Esophagus muscularis mucosa (tissue), 4 donors: ENCODE measurements around the gene MXRA8. TPM values are rescaled to one million over a fixed set of nuclear protein-coding genes. Genes with fewer than 3 reads are reported as not detected.

Source experiments
- DNase-seq: peaks from one replicate; pipeline ENCODE4 v3.0.0-alpha.2; 2017; ENCODE audit errors: extremely low spot score
- H3K27ac ChIP-seq, 4 donors: fragments of 200-600 bp; sonication (generic); replicated peaks in 1 of 4; 1 replicate in 3 of 4; 2 replicates in 1 of 4; pipeline ENCODE4 v1.5.1; 2016 to 2019; ENCODE audit warnings: mild to moderate bottlenecking in 1 of 4
- H3K27me3 ChIP-seq, 4 donors: fragments of 200-600 bp; sonication (generic); one replicate each; pipeline versions ENCODE4 v1.5.1 to v1.6.0; 2016 to 2019
- H3K36me3 ChIP-seq, 4 donors: fragments of 200-600 bp; sonication (generic); one replicate each; pipeline ENCODE4 v1.5.1; 2016 to 2019
- H3K4me1 ChIP-seq, 4 donors: fragments of 200-600 bp; sonication (generic); one replicate each; pipeline ENCODE4 v1.5.1; 2016 to 2019
- H3K4me3 ChIP-seq, 4 donors: fragments of 200-600 bp; sonication (generic); 1 replicate in 2 of 4; 2 replicates in 2 of 4; pipeline ENCODE4 v1.5.1; 2016 to 2019; ENCODE audit warnings: mild to moderate bottlenecking in 4 of 4, moderate library complexity in 1 of 4
- H3K9me3 ChIP-seq, 4 donors: fragments of 200-600 bp; sonication (generic); 1 replicate in 3 of 4; 2 replicates in 1 of 4; pipeline ENCODE4 v1.5.1; 2016 to 2019
- EP300 ChIP-seq: sonication (generic); formaldehyde crosslinking; IDR thresholded peaks from one replicate; pipeline ENCODE4 v1.6.1; 2017; ENCODE audit warnings: antibody characterized with exemption
- POLR2A ChIP-seq: fragments of 450-650 bp; IDR thresholded peaks from one replicate; pipeline ENCODE4 v1.6.1; 2017; ENCODE audit warnings: antibody characterized with exemption, moderate library complexity, mild to moderate bottlenecking, low read depth
- POLR2AphosphoS5 ChIP-seq, 2 donors: sonication (generic); formaldehyde crosslinking; IDR thresholded peaks; one replicate each; pipeline ENCODE4 v1.6.1; 2017; ENCODE audit warnings: antibody characterized with exemption in 2 of 2
- WGBS: methylation state at CpG from one replicate; pipeline ENCODE4 v1.1.5; 2018; 5-methylcytosine and 5-hydroxymethylcytosine counted together
- intact Hi-C: fragments of 100-400 bp; cut with DNase I; formaldehyde crosslinking; loops from one replicate; pipeline ENCODE4 v1.15.1; 2023
- total RNA-seq, 4 donors: library from RNA; depleted of rRNA; stranded (reverse); fragments of >200 nt; gene quantifications; one replicate each; pipeline versions ENCODE4 v1.1.0 to v1.2.1, GENCODE V29; 2016
- TF ChIP-seq, protein P1 (sequence below), 3 experiments: fragments of 200-600 bp in 2 of 3; fragments of 450-650 bp in 1 of 3; sonication (generic) in 2 of 3; IDR thresholded peaks; one replicate each; pipeline ENCODE4 v1.5.1; 2017 to 2019; ENCODE audit warnings: antibody characterized with exemption in 3 of 3, mild to moderate bottlenecking in 2 of 3, moderate library complexity in 1 of 3

The MXRA8 gene
- total RNA-seq, 4 donors from 2014 or later: 68.5 to 129 (median 87.2) TPM

DNA sequence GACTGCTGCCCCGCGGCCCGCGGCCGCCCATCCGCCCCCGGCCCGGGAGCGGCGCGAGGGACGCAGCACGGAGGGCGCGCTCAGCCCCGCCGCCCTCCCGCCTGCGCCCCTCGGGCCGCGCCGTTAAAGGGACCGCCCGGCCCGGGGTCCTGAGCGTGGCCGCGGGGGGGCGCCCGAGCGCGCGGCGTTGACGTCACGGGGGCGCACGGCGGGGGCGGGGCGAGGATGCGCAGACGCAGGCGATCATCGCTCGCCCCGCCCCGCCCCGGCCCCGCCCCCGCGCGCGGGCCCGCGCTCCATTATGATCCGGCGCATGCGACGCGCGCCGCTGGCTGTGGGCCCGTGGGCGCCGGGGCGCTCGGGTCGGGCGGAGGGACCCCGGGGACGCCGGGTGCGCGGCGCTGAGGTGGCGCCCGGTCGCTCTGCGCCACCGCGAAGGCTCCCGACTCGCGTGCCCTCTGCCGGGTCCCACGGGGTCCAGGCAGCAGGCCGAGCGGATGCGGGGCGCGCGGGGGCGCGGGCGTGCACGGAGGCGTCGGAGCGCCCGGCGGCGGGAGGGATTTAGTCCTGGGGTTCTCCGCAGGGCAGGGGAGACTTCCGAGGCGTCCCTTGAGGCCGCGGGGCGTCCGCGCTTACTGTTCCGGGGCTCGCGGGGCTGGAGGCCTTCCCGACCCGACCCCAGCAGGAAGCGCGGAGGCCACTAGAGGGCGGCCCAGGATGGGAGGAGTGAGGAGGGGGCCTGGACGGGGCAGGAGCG, 8.9 kb downstream of the MXRA8 start, which contains the start of gene DVL1:
Gene DVL1, minus strand, starts transcription at position 163 of the 757 bp plus-strand sequence. CDS start 353 bp downstream, outside the sequence.
- peaks cover 65 to 76% (median 74%) of the 10 kb centered on the region in 4 donors for H3K4me1 ChIP-seq
- 0% methylated on average over 11 of the region's 122 CpGs for WGBS
- H3K27me3 ChIP-seq: peaks cover 0 to 18% (median 11%) of the 10 kb centered on the region in 4 donors
- TF ChIP-seq, protein P1, sequence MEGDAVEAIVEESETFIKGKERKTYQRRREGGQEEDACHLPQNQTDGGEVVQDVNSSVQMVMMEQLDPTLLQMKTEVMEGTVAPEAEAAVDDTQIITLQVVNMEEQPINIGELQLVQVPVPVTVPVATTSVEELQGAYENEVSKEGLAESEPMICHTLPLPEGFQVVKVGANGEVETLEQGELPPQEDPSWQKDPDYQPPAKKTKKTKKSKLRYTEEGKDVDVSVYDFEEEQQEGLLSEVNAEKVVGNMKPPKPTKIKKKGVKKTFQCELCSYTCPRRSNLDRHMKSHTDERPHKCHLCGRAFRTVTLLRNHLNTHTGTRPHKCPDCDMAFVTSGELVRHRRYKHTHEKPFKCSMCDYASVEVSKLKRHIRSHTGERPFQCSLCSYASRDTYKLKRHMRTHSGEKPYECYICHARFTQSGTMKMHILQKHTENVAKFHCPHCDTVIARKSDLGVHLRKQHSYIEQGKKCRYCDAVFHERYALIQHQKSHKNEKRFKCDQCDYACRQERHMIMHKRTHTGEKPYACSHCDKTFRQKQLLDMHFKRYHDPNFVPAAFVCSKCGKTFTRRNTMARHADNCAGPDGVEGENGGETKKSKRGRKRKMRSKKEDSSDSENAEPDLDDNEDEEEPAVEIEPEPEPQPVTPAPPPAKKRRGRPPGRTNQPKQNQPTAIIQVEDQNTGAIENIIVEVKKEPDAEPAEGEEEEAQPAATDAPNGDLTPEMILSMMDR (IDR thresholded peaks at IDR 0.05): peak; percentile 49 to 65 (median 54)
- TF ChIP-seq EP300 (no peak), POLR2A (no peak), POLR2AphosphoS5 (IDR thresholded peaks at IDR 0.05) (peak; percentile 4 to 22)
- H3K36me3 ChIP-seq: peaks cover 0 to 19% (median 5%) of the 10 kb centered on the region in 4 donors
- peak within 1 kb of the TSS; percentile 89 to 92 (median 90) for H3K27ac ChIP-seq
- no peaks in the 10 kb centered on the region for H3K9me3 ChIP-seq
- H3K4me3 ChIP-seq: peak within 1 kb of the TSS; percentile 68 to 93 (median 82)
- intact Hi-C loops: loop anchor here (2.0 kb wide), 1 partner anchor 23 kb away; no protein-coding TSS in a partner anchor
- no peak for DNase-seq

DNA sequence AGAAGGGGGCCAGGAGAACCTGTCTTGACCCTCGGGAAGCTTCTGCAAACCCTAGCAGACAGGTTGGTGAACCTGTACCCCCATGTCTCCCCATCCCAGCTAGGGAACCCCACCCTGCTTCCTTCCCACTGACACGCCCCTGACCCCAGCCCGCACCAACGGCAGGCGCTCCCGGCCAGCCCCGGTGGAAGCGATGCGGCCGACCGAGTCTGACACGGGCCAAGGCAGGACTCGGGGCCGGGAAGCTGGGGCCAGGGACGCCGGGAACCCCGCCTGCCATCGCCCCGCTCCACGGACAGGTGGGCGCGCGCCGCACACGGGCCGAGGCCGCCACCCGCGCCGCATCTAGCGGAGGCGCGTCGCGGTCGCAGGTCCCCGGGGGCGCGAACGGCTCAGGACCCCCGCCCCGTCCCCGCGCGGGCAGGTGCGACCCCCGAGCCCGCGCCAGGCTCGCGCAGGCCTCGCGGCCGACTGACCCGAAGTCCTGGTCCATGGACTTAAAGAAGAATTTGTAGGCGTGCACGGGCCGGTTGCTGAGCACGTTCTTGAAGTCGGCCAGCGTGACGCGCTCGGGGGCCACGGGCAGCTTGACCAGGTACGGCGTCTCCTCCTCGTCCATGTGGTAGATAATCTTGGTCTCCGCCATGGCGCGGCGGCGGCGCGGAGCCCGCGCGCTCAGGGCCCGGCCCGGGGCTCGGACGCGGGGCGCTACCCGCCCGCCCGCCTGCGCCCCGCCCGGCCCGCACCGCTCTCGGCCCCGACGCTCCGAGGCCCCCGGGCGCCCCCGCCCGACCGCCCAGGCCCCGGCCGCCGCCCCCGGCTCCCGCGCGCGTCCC, 9.7 kb downstream of the MXRA8 start:
- H3K9me3 ChIP-seq: no peaks in the 10 kb centered on the region
- peak overlapping the region; percentile 68 to 93 (median 82) for H3K4me3 ChIP-seq
- DNase-seq: no peak
- H3K27me3 ChIP-seq: peaks cover 0 to 10% (median 5%) of the 10 kb centered on the region in 4 donors
- intact Hi-C loops: loop anchor here (2.0 kb wide), 1 partner anchor 24 kb away; no protein-coding TSS in a partner anchor
- H3K36me3 ChIP-seq: peaks cover 0 to 11% (median under 1%) of the 10 kb centered on the region in 4 donors
- WGBS: under 1% methylated on average over 25 of the region's 109 CpGs
- peaks cover 57 to 76% (median 70%) of the 10 kb centered on the region in 4 donors for H3K4me1 ChIP-seq
- H3K27ac ChIP-seq: peak overlapping the region; percentile 70 to 92 (median 80)
- no peak for TF ChIP-seq POLR2A
- no peak for TF ChIP-seq POLR2AphosphoS5 (IDR thresholded peaks at IDR 0.05)
- TF ChIP-seq, protein P1 (IDR thresholded peaks at IDR 0.05): no peak
- TF ChIP-seq EP300: no peak

GRCh38 chr1:1347663-1348419, 10.5 kb downstream of the MXRA8 start:
- Histone ChIP-seq H3K27ac (peak overlapping the region; percentile 70 to 92 (median 80)), H3K4me3 (peak overlapping the region; percentile 68 to 93 (median 82)), H3K36me3 (peaks cover 0 to 3% (median 0%) of the 10 kb centered on the region in 4 donors), H3K9me3 (no peaks in the 10 kb centered on the region), H3K4me1 (peaks cover 49 to 72% (median 62%) of the 10 kb centered on the region in 4 donors), H3K27me3 (peaks cover 0 to 2% (median under 1%) of the 10 kb centered on the region in 4 donors)
- no peak for DNase-seq
- WGBS: 45% methylated on average over 21 of the region's 26 CpGs
- no peak for TF ChIP-seq POLR2AphosphoS5 (IDR thresholded peaks at IDR 0.05)
- no peak for TF ChIP-seq POLR2A
- TF ChIP-seq EP300: no peak
- TF ChIP-seq, protein P1 (IDR thresholded peaks at IDR 0.05): no peak
- intact Hi-C loops: loop anchor here (2.0 kb wide), 1 partner anchor 25 kb away; no protein-coding TSS in a partner anchor

DNA sequence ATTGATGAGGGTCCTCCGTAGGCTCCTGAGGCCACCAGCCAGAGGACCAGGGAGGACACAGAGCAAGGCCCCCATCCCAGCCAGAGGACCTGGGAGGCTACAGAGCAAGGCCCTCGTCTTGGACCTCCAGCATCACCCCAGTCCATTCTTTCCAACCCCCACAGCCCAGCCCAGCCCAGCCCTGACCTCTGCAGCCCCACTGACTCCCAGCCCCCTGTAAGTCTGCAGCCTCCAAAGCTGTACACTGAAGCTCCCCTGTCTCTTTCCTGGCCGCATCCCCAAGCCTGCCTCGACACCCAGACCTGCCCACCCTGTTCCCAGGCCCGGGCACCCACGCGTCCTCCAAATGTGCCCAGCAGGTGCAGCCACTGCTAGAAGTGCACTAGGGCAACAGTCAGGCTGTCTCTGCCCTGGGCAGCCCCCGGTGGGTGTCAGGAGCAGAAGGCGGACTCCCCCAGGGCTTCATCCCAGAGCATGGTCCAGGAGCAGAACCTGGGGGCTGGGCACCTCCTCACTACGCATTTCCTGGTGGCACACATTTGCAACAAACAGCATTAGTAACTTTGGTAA, 11.2 kb downstream of the MXRA8 start:
- WGBS: 79% methylated on average over 10 of the region's 10 CpGs
- no peaks in the 10 kb centered on the region for H3K27me3 ChIP-seq
- intact Hi-C loops: no loop called here
- DNase-seq: no peak
- H3K4me3 ChIP-seq: peak overlapping the region; percentile 68 to 93 (median 82)
- TF ChIP-seq, protein P1 (IDR thresholded peaks at IDR 0.05): no peak
- TF ChIP-seq POLR2AphosphoS5 (IDR thresholded peaks at IDR 0.05): no peak
- H3K9me3 ChIP-seq: no peaks in the 10 kb centered on the region
- peaks cover 46 to 65% (median 55%) of the 10 kb centered on the region in 4 donors for H3K4me1 ChIP-seq
- H3K36me3 ChIP-seq: peaks cover 0 to 6% (median 1%) of the 10 kb centered on the region in 4 donors
- peak overlapping the region; percentile 70 to 92 (median 80) for H3K27ac ChIP-seq
